Measurements from ENCODE around the gene PITX1.

Gene PITX1

GRCh38 chr5:135062216-135063055 is 28.4 kb upstream of the PITX1 start:
- no peak for DNase-seq (ENCODE audit: low read depth, low spot score)

GRCh38 chr5:135061001-135061400 is 27.0 kb upstream of the PITX1 start:
- DNase-seq (ENCODE audit: low read depth, low spot score): no peak

DNA sequence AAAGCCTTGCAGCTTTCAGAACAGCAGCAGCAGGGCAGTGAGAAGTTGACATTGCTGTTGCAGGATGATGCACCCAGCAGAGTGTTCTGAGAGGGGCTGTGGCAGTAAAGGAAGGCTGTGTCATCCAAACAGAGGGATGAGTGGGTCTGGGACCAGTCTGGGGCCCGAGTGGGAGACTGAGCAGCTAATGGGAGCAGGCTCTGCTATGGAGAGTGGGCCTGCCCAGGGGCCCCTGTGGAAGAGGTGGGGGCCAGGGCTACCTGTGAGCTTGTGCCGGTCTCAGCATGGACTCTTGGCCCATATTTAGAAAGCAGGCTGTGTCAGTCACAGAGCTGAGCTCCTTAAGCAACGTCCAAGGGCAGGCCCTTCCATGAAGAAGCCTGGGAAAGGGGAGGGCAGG is 26.0 kb upstream of the PITX1 start:
- DNase-seq (ENCODE audit: low read depth, low spot score): no peak

GRCh38 chr5:135059000-135059923 is 25.2 kb upstream of the PITX1 start:
- no peak for DNase-seq (ENCODE audit: low read depth, low spot score)

GRCh38 chr5:135058331-135058732 is 24.3 kb upstream of the PITX1 start:
- no peak for DNase-seq (ENCODE audit: low read depth, low spot score)

- no peak for DNase-seq (ENCODE audit: low read depth, low spot score)
These were observed 23.2 kb upstream of the PITX1 start for GRCh38 chr5:135057233-135057632.

- DNase-seq (ENCODE audit: low read depth, low spot score): no peak
These were observed 22.4 kb upstream of the PITX1 start for GRCh38 chr5:135056316-135057030.

DNA sequence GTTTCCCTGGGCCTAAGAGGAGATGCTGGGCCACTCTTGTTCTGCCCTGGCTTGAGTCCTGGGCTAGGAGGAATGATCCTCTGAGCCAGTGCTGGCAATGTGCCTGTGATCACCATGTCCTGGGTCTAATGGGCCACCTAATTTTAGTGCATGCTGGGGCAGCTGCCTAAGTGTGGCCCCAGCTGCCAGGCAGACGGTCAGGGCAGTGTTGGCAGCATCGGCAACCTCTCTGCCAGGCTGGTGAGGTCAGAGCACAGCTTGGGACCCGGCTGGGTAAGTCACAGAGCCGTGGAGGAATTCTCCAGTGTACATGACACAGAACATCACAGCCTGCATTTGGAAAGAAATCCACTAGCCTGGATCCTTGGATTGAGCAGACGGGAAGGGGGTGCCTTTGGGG is 21.4 kb upstream of the PITX1 start:
- no peak for DNase-seq (ENCODE audit: low read depth, low spot score)

DNA sequence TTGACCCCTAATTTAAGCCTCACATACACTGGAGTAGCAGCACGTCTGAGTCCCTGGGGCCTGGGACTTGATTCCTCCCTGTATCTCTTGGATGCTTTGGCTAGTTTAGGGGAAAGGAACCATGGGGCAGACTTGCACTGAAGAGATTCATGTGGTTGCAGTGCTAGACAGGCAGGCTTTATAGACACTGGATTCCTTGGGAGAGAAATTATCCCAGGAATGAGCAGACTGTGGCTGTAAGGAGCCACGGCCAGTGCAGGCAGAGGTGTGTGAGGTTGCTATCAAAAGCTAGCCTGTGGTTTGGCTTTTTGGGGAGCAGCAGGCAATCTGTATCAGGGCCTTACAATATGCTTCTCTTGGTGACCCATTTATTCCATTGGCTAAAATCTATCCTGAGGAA is 20.5 kb upstream of the PITX1 start:
- no peak for DNase-seq (ENCODE audit: low read depth, low spot score)

GRCh38 chr5:135053989-135054388 is 20.0 kb upstream of the PITX1 start:
- DNase-seq (ENCODE audit: low read depth, low spot score): no peak

DNA sequence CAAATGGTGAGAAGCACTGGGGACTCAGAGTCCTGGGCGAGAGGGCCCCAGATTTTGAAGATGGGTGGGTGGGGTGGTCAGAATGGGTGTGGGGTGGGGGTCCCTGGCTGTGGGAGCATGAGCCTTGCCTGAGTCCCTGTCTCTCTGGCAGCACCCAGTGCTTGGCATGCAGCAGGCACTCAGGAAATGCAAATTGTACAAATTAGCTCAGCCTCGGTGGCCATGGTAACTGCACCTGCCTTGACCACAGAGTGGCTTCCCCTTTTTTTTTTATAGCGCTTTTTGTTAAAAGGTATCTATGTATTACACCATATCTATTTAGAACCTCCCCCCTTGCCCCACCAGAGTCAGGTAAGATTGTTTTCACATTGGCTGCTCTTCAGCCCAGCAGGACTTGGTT is 19.2 kb upstream of the PITX1 start:
- DNase-seq (ENCODE audit: low read depth, low spot score): no peak

DNA sequence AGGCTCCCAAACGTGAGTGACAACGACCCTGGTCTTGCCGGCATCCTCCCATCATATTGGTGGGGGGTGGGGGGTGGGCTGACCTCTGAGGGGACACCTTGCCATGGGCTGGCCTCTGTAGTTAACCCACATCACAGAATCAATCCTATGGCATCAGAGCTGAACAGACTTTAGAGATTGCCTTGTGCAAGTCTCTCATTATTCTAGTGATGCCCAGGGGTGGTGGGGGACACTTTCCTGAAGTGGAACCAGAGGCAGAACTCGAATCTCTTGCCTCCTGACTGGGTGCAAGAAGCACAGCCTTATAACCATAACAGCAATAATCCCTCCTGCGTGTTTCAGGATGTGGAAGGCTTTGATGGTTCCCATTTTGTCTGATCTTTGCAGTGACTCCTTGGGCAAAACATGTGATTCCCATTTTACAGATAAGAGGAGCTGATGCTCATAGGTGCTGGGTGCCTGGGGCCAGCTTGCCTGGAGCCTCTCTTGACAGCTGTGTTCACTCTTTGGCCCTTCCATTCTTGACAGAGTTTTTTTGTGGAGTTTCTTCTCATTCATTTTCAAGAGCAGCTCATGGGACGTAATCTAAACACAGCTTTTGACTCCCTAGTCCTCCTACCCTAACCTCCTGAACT is 18.6 kb upstream of the PITX1 start:
- DNase-seq (ENCODE audit: low read depth, low spot score): no peak

DNA sequence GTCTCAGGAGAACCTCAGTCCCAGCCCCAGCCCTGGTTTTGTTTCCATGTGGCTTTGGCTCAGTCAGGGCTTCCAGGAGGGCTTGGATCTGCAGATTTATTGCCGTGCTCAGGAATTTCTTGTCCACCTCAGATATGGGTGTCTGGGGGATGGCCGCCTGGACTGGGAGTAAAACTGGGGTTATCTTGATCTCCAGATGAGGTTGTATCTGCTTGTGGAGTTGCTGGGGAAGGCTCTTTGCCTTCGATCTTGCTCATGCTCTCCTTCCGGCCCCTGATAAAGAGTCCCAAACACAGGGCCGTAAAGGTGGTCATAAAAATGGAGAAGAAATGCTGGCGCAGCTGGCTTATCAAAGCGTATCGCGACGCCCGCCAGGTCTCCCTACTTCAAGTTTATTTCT is 17.8 kb upstream of the PITX1 start:
- no peak for DNase-seq (ENCODE audit: low read depth, low spot score)

- DNase-seq (ENCODE audit: low read depth, low spot score): no peak
These were observed 17.4 kb upstream of the PITX1 start for GRCh38 chr5:135051399-135051798.

DNA sequence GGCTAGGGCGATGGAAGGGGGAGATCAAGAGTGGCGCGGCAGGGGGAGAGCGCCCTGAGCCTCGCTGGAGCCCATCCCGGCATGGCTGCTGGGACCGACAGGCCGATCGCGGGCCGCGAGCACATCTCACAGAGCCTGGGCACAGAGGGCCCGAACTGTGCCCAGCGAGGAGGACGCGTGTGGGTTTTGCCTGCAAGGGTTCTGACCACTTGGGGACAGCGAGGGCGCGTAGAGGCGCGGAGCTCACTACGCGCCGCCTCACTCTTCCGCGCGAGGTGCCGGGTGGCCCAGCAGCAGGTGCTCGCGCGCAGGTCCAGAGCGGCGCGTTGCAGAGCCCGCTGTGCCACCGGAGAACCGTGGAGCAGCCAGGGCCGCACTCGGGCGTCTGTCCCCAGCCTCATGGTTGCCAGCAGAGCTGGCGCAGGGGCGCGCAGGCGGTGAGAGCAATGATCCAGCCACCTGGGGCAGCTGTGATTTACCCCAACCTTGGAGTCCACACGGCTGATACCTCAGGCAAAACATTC is 16.3 kb upstream of the PITX1 start:
- DNase-seq (ENCODE audit: low read depth, low spot score): no peak

GRCh38 chr5:135048930-135049329 is 14.9 kb upstream of the PITX1 start:
- DNase-seq (ENCODE audit: low read depth, low spot score): no peak

- no peak for DNase-seq (ENCODE audit: low read depth, low spot score)
These were observed 14.3 kb upstream of the PITX1 start for GRCh38 chr5:135048286-135048685.

GRCh38 chr5:135047347-135047695 is 13.3 kb upstream of the PITX1 start:
- no peak for DNase-seq (ENCODE audit: low read depth, low spot score)

GRCh38 chr5:135046661-135047346 is 12.8 kb upstream of the PITX1 start:
- no peak for DNase-seq (ENCODE audit: low read depth, low spot score)

DNA sequence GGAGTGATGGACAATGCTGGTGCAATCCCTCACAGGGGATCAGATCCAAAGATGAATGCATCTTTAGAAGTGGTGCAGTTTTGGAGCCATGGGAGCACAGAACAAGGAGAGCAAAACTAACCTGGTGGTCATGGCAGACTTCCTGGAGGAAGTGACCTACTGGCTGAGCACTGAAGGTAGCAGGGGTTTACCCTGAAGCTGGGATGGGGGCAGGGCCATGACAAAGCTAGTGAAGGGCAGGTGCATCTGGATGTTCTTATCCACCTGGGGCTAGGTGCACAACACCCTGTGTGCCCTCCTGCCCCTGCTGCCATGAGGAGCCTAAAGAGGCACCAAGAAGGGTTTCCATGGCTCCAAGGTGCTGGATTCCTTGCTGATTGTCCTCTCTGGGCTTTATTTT is 11.5 kb upstream of the PITX1 start:
- DNase-seq (ENCODE audit: low read depth, low spot score): no peak

DNA sequence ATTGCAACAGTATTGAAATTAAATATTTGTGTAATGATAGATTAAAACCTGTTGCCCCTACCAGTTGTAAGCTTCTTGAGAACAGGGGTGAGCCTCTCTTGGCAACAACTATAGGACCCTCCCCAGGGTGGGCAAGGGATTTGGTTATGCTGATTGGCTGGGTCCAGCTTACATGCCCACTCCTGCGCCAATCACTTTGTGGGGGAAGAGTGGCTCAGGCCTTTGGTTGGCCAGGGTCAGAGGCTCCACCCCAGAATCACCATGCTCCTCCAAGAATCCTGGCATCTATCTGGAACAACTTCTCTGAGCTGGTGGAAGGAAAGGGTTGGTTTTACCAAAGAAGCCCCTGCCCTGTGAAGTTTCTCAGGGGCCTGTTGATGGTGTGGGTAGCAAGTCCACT is 8.6 kb upstream of the PITX1 start:
- DNase-seq (ENCODE audit: low read depth, low spot score): no peak

Measured in astrocyte of the hippocampus (primary cell).